Lower leg skin (tissue), 4 donors: Measurements from ENCODE around the gene SRCIN1. TPM values are rescaled to one million over a fixed set of nuclear protein-coding genes. Genes with fewer than 3 reads are reported as not detected.

Experiments
- DNase-seq, 2 donors: peaks; one replicate each; pipeline ENCODE4 v3.0.0-alpha.2; 2019; ENCODE audit warnings: low spot score in 2 of 2
- H3K4me3 ChIP-seq: fragments of 200-600 bp; sonication (generic); 2 replicates; pipeline ENCODE4 v1.5.1; 2017; ENCODE audit warnings: mild to moderate bottlenecking, low read depth; ENCODE audit not compliant: poor library complexity, severe bottlenecking
- POLR2A ChIP-seq, 2 donors: fragments of 450-650 bp; IDR thresholded peaks; one replicate each; pipeline ENCODE4 v1.6.1; 2016 to 2017; ENCODE audit warnings: antibody characterized with exemption in 2 of 2, mild to moderate bottlenecking in 1 of 2, moderate library complexity in 1 of 2
- WGBS, 2 donors: methylation state at CpG; one replicate each; pipeline ENCODE4 v1.1.5; 2018; 5-methylcytosine and 5-hydroxymethylcytosine counted together
- intact Hi-C: fragments of 100-400 bp; cut with DNase I; formaldehyde crosslinking; loops from one replicate; pipeline ENCODE4 v1.15.0; 2023; ENCODE audit warnings: low total_unique reads
- total RNA-seq, 4 donors: library from RNA; depleted of rRNA; stranded (reverse); fragments of >200 nt; gene quantifications; one replicate each; pipeline ENCODE4 v1.1.0, GENCODE V29; 2016
- TF ChIP-seq, protein P1 (sequence below), 3 donors: fragments of 450-650 bp; IDR thresholded peaks; one replicate each; pipeline ENCODE4 v1.5.1; 2016; ENCODE audit warnings: antibody characterized with exemption in 3 of 3, mild to moderate bottlenecking in 3 of 3, moderate library complexity in 2 of 3

Gene SRCIN1
- total RNA-seq, 4 donors from 2014 or later, result 12.0 to 20.2 (median 15.6) TPM

DNA sequence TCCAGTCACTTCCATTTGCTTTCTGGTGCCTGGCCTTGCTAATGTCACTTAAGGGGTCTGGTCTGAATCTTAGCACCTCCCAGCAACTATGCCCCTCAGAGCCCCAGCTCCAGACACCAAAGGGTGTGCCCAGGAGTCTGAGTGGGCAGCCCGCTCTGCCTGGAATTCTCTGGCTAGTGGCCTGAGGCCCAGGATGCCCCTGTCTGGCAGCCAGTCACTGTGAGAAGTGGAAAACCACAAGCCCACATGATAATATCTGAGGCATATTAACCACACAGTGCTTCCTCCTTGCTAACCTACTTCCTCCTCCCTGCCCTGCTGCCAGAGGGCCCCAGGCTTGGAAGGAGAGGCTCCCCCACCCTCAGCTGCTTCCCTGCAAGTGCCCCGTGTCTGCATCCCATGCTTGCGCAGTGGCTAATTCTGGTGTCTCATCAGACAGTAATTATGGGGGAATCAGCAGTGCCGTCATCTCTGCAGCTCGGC lies 14.0 kb downstream of the SRCIN1 start:
- intact Hi-C loops, result no loop called here
- DNase-seq, result no peak
- TF ChIP-seq, protein P1, sequence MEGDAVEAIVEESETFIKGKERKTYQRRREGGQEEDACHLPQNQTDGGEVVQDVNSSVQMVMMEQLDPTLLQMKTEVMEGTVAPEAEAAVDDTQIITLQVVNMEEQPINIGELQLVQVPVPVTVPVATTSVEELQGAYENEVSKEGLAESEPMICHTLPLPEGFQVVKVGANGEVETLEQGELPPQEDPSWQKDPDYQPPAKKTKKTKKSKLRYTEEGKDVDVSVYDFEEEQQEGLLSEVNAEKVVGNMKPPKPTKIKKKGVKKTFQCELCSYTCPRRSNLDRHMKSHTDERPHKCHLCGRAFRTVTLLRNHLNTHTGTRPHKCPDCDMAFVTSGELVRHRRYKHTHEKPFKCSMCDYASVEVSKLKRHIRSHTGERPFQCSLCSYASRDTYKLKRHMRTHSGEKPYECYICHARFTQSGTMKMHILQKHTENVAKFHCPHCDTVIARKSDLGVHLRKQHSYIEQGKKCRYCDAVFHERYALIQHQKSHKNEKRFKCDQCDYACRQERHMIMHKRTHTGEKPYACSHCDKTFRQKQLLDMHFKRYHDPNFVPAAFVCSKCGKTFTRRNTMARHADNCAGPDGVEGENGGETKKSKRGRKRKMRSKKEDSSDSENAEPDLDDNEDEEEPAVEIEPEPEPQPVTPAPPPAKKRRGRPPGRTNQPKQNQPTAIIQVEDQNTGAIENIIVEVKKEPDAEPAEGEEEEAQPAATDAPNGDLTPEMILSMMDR (IDR thresholded peaks at IDR 0.05), result no peak
- TF ChIP-seq POLR2A (IDR thresholded peaks at IDR 0.05), result no peak
- 67 to 78% methylated on average over 5 of the region's 5 CpGs for WGBS, 2 donors
- H3K4me3 ChIP-seq, result no peak overlapping the region

DNA sequence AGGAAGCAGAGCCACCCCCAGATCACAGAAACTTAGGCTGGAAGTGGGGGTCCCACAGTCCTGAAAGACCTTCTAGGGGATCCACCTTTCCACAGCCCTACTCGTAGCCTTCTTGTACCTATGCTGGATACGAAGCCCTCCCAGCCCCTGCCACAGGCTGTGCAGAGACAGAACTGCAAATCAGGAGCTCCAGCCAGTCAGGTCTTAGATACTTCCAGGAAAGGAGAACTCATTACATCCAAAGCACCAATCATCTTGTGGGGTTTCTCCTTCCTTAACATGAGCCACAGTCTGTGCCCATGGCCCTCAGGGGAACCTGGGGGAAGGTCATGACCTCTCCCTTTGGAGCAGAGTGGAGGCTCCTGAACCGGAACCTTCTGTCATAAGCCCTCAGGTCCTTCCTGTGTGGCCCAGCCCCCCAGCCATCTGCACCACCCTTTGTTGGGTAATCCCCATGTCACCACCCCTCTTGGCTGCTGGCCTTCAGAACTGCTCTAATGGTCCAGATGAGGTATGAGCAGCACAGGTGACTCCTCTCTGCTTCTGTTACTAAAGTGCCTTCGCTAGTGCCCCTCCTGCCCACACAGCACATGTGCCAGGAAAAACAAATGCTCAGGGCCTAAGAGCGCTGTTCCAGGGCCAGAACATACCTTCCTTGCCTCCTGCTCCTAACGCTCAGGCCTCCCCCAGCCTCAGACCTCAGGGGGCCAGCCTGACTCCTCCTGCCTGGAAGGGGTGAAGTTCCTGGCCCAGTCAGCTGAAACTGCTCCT lies 14.6 kb downstream of the SRCIN1 start:
- no peak for DNase-seq
- intact Hi-C loops, result no loop called here
- TF ChIP-seq, protein P1 (IDR thresholded peaks at IDR 0.05), result no peak
- no peak for TF ChIP-seq POLR2A (IDR thresholded peaks at IDR 0.05)
- no peak overlapping the region for H3K4me3 ChIP-seq
- 70 to 77% methylated on average over 6 of the region's 6 CpGs for WGBS, 2 donors

DNA sequence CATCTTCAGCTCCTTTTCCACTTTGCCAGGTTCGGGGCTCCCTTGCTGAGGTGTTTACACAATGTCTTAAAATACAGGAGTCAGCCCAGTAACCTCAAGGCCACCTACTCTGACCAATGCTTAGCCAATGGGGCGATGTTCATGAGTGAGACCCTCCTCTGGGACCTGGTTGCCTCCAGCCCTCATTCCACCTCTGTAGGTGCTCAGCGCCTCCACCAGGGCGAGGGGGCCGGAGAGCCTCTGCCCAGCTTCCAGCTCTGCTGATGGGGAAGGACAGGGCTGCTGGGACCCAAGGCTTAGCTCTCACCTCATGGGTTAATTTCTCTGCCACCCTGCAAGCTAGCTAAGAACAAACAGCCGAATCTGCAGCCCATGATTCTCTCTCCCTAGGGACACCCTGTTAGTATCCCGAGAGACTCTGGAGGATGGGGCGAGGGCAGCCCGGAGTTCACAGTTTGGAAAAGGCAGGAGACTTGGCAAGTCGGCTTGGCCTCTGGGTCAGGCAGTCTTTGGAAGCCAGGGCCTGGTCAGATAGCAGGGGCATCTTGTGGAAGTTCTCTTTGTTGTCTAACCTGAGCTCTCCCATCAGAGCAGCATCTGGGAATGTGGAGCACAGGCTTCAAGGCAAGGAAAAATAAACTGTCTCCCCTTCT lies 16.2 kb downstream of the SRCIN1 start:
- H3K4me3 ChIP-seq, result no peak overlapping the region
- 74 to 85% methylated on average over 10 of the region's 10 CpGs for WGBS, 2 donors
- DNase-seq, result no peak
- intact Hi-C loops, result loop anchor here (10.0 kb wide), 1 partner anchor 95 kb away; no protein-coding TSS in a partner anchor
- TF ChIP-seq POLR2A (IDR thresholded peaks at IDR 0.05), result no peak
- TF ChIP-seq, protein P1 (IDR thresholded peaks at IDR 0.05), result no peak

DNA sequence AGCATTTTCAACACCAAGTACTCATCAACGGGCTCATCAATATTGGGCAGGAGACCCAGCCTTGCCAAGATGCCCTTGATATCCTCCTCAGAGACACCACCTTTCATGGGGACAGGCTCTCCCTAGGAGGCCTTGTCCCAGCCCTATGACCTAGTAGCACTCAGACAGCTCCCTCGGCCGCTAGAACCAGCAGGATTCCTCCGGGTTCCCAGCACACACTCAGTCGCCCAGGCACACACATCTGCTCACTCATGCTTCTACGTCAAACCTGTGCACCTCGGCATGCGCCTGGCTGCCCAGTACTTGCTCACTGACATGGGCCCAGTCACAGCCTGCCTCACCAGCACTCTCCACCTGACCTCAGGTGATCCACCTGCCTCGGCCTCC lies 17.0 kb downstream of the SRCIN1 start:
- no peak for DNase-seq
- 83 to 86% methylated on average over 9 of the region's 9 CpGs for WGBS, 2 donors
- intact Hi-C loops, result loop anchor here (10.0 kb wide), 1 partner anchor 94 kb away; no protein-coding TSS in a partner anchor

DNA sequence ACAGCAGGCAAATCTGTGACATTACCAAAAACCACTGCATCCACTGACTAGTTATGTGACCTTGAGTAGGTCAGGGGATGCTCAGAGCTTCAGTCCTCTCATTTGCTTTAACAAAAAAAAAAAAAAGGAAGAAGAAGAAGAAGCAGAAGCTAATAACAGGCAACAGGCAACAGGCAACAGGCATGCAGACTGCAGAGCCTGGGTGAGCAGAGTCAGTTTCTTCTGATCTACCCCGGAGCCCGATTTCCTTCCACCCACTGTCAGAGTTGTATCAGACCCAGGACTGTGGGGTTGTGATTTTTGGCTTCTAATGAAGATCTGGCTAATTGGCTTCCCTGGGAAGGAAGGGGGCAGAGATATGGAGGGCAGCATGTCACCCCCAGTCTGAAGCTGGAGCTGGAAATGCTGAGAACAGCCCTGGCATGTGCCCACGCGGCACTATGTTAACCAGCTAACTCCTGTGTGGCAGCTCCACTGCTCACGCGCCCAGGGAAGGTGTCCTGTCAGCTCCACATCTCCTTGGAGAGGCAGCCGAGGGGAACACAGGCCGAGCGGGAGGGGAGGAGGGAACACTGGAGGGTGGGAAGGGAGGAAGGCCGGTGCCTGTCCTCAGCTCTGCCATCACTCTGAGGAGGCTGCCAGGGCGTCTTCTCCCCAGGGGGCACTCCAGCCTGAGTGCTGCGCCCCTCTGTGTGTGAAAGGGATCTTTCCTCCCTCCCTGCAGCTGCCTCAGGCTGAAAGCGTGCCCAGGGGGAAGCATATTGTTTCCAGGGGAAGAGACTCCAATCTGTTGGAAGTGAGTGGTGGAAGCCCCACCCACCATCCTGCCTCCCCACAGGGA lies 17.6 kb downstream of the SRCIN1 start:
- no peak overlapping the region for H3K4me3 ChIP-seq
- WGBS, 2 donors, result 47 to 51% methylated on average over 13 of the region's 13 CpGs
- intact Hi-C loops, result loop anchor here (10.0 kb wide), 1 partner anchor 93 kb away; no protein-coding TSS in a partner anchor
- no peak for TF ChIP-seq POLR2A (IDR thresholded peaks at IDR 0.05)
- TF ChIP-seq, protein P1 (IDR thresholded peaks at IDR 0.05), result no peak
- DNase-seq, result no peak

More for the DNA sequence above, 17.0 kb downstream of the SRCIN1 start:
- TF ChIP-seq, protein P1 (IDR thresholded peaks at IDR 0.05), result no peak
- TF ChIP-seq POLR2A (IDR thresholded peaks at IDR 0.05), result no peak
- no peak overlapping the region for H3K4me3 ChIP-seq
